ENCODE results near the gene MOCS1. TPM values are rescaled to one million over a fixed set of nuclear protein-coding genes. Genes with fewer than 3 reads are reported as not detected.

The MOCS1 gene
- total RNA-seq, 1 donor from 2014 or later, result 3.8 TPM

DNA sequence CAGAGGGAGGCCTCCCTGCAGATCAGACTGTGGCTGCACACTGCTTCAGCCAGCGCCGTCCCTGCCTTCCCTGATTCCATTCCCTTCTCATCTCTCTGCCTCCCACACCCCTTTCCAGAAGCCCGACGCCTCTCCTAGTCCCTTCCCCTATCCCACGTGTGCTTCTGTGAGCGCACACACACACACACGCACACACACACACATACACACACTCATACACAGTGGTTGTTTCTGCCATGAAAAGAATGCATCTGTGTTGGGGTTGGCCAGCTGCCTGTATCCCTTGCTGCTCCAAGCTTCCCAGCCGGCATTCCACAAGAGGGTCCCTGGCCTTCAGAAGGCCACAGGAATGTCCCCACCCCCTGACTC lies 51.7 kb downstream of the MOCS1 start:
- TF ChIP-seq, protein P1, sequence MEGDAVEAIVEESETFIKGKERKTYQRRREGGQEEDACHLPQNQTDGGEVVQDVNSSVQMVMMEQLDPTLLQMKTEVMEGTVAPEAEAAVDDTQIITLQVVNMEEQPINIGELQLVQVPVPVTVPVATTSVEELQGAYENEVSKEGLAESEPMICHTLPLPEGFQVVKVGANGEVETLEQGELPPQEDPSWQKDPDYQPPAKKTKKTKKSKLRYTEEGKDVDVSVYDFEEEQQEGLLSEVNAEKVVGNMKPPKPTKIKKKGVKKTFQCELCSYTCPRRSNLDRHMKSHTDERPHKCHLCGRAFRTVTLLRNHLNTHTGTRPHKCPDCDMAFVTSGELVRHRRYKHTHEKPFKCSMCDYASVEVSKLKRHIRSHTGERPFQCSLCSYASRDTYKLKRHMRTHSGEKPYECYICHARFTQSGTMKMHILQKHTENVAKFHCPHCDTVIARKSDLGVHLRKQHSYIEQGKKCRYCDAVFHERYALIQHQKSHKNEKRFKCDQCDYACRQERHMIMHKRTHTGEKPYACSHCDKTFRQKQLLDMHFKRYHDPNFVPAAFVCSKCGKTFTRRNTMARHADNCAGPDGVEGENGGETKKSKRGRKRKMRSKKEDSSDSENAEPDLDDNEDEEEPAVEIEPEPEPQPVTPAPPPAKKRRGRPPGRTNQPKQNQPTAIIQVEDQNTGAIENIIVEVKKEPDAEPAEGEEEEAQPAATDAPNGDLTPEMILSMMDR (IDR thresholded peaks at IDR 0.05; ENCODE audit: unreplicated experiment), result no peak
- Mint-ChIP-seq H3K27ac (peak overlapping the region; percentile 88), H3K9me3 (no peaks in the 10 kb centered on the region), H3K27me3 (ENCODE audit: low read depth) (no peaks in the 10 kb centered on the region), H3K4me3 (no peak overlapping the region), H3K4me1 (peaks cover 11% of the 10 kb centered on the region), H3K36me3 (no peaks in the 10 kb centered on the region)
- DNase-seq (ENCODE audit: low spot score in 2 of 2, unreplicated experiment in 2 of 2), result no peak

DNA sequence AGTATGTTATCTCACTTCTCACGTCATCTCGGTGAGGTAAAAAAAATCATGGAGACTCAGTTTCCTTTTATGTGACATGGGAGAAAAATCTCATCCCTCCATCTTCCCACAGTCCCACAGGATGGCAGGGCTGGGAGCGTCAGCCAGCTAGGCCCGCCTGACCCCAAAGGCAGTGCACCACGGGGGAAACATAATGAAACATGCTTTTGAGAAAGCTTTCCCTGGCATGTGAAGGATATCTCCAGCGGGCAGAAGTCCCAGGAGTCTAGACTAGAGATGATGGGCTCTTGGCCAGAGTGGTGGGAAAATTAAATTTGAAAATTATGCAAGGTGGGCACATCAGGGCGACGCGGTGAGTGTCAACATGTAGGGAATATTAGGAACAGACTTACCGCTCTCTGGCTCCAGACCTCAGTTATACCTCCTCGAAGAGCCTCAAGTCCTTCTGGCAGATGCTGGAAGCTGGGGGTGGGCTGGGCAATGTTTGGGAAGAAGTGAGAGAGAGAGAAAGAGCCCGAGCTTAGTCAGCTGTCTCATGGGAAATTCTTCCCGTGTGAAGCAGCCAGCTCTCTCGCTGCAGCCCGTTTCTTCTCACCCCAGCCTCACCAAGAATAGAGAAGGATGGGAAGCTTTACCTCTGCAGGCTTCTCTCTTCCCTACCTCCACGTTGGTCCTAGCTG lies 52.3 kb downstream of the MOCS1 start:
- TF ChIP-seq, protein P1 (IDR thresholded peaks at IDR 0.05; ENCODE audit: unreplicated experiment), result no peak
- no peaks in the 10 kb centered on the region for H3K27me3 Mint-ChIP-seq (ENCODE audit: low read depth)
- no peak overlapping the region for H3K4me3 Mint-ChIP-seq
- H3K27ac Mint-ChIP-seq, result peak overlapping the region; percentile 88
- H3K9me3 Mint-ChIP-seq, result no peaks in the 10 kb centered on the region
- no peaks in the 10 kb centered on the region for H3K36me3 Mint-ChIP-seq
- H3K4me1 Mint-ChIP-seq, result peaks cover 8% of the 10 kb centered on the region
- DNase-seq (ENCODE audit: low spot score in 2 of 2, unreplicated experiment in 2 of 2), result no peak

DNA sequence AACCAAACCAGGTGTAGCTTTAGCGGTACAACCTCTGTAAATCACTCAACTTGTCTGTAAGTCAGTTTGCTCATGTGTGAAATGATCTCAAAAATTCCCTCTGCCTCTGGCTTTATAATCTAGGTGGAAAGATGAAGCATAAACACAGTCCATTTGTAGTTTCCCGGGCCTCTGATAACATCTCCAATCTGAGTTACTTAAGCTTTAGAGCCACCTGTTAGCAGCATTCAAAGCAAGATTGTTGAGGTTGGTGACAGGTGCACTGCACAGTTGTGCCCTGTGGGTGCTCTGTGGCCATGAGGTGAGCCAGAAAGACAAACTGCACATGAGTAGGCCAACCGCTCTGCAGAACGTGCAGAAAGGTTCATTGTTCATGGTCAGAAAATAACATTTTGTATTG lies 53.7 kb downstream of the MOCS1 start:
- TF ChIP-seq, protein P1 (IDR thresholded peaks at IDR 0.05; ENCODE audit: unreplicated experiment), result no peak
- no peak for DNase-seq (ENCODE audit: low spot score in 2 of 2, unreplicated experiment in 2 of 2)
- Mint-ChIP-seq H3K27me3 (ENCODE audit: low read depth) (no peaks in the 10 kb centered on the region), H3K4me3 (no peak overlapping the region), H3K9me3 (no peaks in the 10 kb centered on the region), H3K4me1 (peaks cover 8% of the 10 kb centered on the region), H3K27ac (no peak overlapping the region), H3K36me3 (no peaks in the 10 kb centered on the region)

DNA sequence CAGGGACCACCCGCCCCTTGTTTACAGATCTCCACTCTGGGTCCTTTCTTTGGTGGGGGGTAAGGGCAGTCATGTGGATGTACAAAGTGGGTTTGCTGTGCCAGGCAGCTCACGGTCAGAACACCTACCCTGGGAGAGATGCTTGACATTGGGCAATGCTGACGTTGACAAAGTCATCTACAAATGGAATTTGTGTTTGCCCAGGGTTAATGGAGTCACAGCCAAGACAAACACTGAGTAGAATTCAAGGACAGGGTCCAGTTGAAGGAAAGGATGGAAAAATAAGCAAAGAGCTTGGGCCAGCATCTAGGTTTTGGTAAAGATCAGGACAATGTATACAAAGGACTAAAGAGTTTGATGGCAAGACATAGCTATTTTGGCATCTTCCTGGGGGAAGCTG lies 54.7 kb downstream of the MOCS1 start:
- H3K36me3 Mint-ChIP-seq, result peaks cover 7% of the 10 kb centered on the region
- no peaks in the 10 kb centered on the region for H3K27me3 Mint-ChIP-seq (ENCODE audit: low read depth)
- TF ChIP-seq, protein P1 (IDR thresholded peaks at IDR 0.05; ENCODE audit: unreplicated experiment), result no peak
- no peak overlapping the region for H3K27ac Mint-ChIP-seq
- peaks cover 8% of the 10 kb centered on the region for H3K4me1 Mint-ChIP-seq
- DNase-seq (ENCODE audit: low spot score in 2 of 2, unreplicated experiment in 2 of 2), result no peak
- H3K9me3 Mint-ChIP-seq, result no peaks in the 10 kb centered on the region
- no peak overlapping the region for H3K4me3 Mint-ChIP-seq

DNA sequence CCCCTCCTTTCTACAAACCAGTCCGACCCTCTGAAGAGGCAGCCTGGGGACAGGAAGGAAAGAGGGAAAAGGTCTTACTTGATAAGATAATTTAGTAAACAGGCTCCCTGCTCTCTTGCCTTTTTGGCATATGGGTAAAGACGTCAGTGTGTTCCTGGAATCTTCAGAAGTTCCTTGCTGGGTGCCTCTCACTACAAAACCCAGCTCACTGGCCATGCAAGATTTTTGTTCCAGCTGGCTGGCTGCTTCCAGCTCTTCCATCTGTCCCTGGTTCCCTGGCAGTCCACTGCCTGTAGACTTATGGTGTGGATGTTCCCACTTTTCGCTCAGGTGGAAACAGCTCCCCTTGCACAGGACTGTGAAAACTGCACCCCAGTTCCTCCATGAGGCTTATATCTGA lies 57.4 kb downstream of the MOCS1 start:
- TF ChIP-seq, protein P1 (IDR thresholded peaks at IDR 0.05; ENCODE audit: unreplicated experiment), result no peak
- Mint-ChIP-seq H3K4me1 (no peaks in the 10 kb centered on the region), H3K4me3 (no peak overlapping the region), H3K27me3 (ENCODE audit: low read depth) (no peaks in the 10 kb centered on the region), H3K36me3 (peaks cover 15% of the 10 kb centered on the region), H3K27ac (no peak overlapping the region), H3K9me3 (no peaks in the 10 kb centered on the region)
- DNase-seq (ENCODE audit: low spot score in 2 of 2, unreplicated experiment in 2 of 2), result no peak

DNA sequence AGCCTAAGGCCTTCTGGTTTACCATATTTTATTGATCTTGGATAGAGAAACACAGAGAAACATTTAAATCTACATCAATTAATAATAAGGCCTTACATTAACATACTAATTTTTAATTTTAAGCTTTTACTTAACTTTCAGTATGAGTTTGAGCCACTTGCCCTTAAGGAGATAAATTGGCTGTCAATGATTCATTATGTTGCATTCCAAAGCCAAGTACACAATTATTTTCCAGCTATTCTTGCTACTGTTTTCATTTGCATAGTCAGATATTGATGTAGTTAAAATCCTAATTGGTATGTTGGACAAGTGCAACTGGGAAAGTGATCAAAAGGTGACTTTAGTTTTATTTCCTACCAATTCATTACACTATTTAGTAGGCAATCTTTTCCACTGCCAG lies 58.2 kb downstream of the MOCS1 start:
- DNase-seq (ENCODE audit: low spot score in 2 of 2, unreplicated experiment in 2 of 2), result no peak
- TF ChIP-seq, protein P1 (IDR thresholded peaks at IDR 0.05; ENCODE audit: unreplicated experiment), result no peak
- Mint-ChIP-seq H3K9me3 (no peaks in the 10 kb centered on the region), H3K27me3 (ENCODE audit: low read depth) (no peaks in the 10 kb centered on the region), H3K36me3 (peaks cover 15% of the 10 kb centered on the region), H3K4me3 (no peak overlapping the region), H3K27ac (no peak overlapping the region), H3K4me1 (no peaks in the 10 kb centered on the region)

All from mesothelial cell of epicardium (in vitro differentiated cells).